SK-N-SH (cell line): ENCODE measurements around the gene OXCT1. TPM values are rescaled to one million over a fixed set of nuclear protein-coding genes. Genes with fewer than 3 reads are reported as not detected.

Experiments
- CTCF ChIA-PET: fragments of 300-600, 350-600 bp; formaldehyde crosslinking; extraction: SDS; loops from one replicate; lab custom pipeline; 2021; lab: Yijun Ruan, JAX
- POLR2A ChIA-PET: fragments of 350-600 bp; sonication (Branson Sonifier 250); formaldehyde crosslinking; extraction: SDS; loops from one replicate; lab custom pipeline; 2020; ENCODE audit warnings: antibody characterized with exemption, inconsistent platforms; lab: Yijun Ruan, JAX
- DNase-seq: peaks from one replicate; pipeline ENCODE4 v3.0.0; 2012
- H2AFZ ChIP-seq: fragments of 200-600 bp; sonication (generic); 2 replicates; pipeline ENCODE4 v1.8.1; 2016; ENCODE audit warnings: antibody characterized with exemption, mild to moderate bottlenecking, low read depth
- H3F3A ChIP-seq: fragments of 200-600 bp; sonication (generic); replicated peaks from 2 replicates; pipeline ENCODE3; 2016; ENCODE audit warnings: antibody characterized with exemption, mild to moderate bottlenecking; ENCODE audit not compliant: insufficient read depth
- H3K27ac ChIP-seq, 2 experiments: fragments of 200-500 bp in 1 of 2; fragments of 200-600 bp in 1 of 2; sonication (Bioruptor generic) in 1 of 2; sonication (generic), shearing (Covaris generic) in 1 of 2; 2 replicates each; pipeline versions ENCODE4 v1.5.1 to v1.6.1; 2014 to 2016; ENCODE audit warnings: low read depth in 2 of 2, inconsistent platforms in 1 of 2, low read length in 1 of 2, mild to moderate bottlenecking in 1 of 2, mixed read lengths in 1 of 2
- H3K27me3 ChIP-seq: fragments of 200-600 bp; sonication (generic), shearing (Covaris generic); 2 replicates; pipeline ENCODE4 v1.6.1; 2016; ENCODE audit warnings: mixed run types; ENCODE audit not compliant: insufficient read depth
- H3K36me3 ChIP-seq, 2 experiments: fragments of 200-500 bp in 1 of 2; fragments of 200-600 bp in 1 of 2; sonication (Bioruptor generic) in 1 of 2; sonication (generic) in 1 of 2; replicated peaks in 1 of 2; 2 replicates each; pipeline versions ENCODE3 to v1.5.1; 2014 to 2016; ENCODE audit warnings: low read length in 1 of 2, mild to moderate bottlenecking in 1 of 2; ENCODE audit not compliant: insufficient read depth in 2 of 2, control insufficient read depth in 1 of 2
- H3K4me1 ChIP-seq, 2 experiments: fragments of 200-500 bp in 1 of 2; fragments of 200-600 bp in 1 of 2; sonication (Bioruptor generic) in 1 of 2; sonication (generic), shearing (Covaris generic) in 1 of 2; 2 replicates each; pipeline versions ENCODE4 v1.5.1 to v1.6.1; 2014 to 2016; ENCODE audit warnings: low read depth in 1 of 2, low read length in 1 of 2, mixed run types in 1 of 2; ENCODE audit not compliant: insufficient read depth in 2 of 2, control insufficient read depth in 1 of 2
- H3K4me2 ChIP-seq: fragments of 200-600 bp; sonication (generic), shearing (Covaris generic); 2 replicates; pipeline ENCODE4 v1.6.1; 2017; ENCODE audit warnings: mixed run types
- H3K4me3 ChIP-seq, 2 experiments: fragments of 200-500 bp in 1 of 2; fragments of 200-600 bp in 1 of 2; sonication (Bioruptor generic) in 1 of 2; sonication (generic), shearing (Covaris generic) in 1 of 2; 2 replicates each; pipeline versions ENCODE4 v1.5.1 to v1.8.1; 2014 to 2016; ENCODE audit warnings: low read depth in 2 of 2, inconsistent platforms in 1 of 2, low read length in 1 of 2, mild to moderate bottlenecking in 1 of 2, mixed read lengths in 1 of 2, moderate library complexity in 1 of 2
- H3K79me2 ChIP-seq: fragments of 200-600 bp; sonication (generic); 2 replicates; pipeline ENCODE4 v1.8.1; 2017; ENCODE audit warnings: mild to moderate bottlenecking; ENCODE audit not compliant: insufficient read depth
- H3K9ac ChIP-seq: fragments of 200-600 bp; sonication (generic); 2 replicates; pipeline ENCODE4 v1.6.1; 2017; ENCODE audit warnings: mixed run types
- H3K9me2 ChIP-seq: fragments of 200-600 bp; sonication (generic); 2 replicates; pipeline ENCODE4 v1.6.1; 2017; ENCODE audit warnings: mixed run types
- H3K9me3 ChIP-seq: fragments of 200-600 bp; sonication (generic); 2 replicates; pipeline ENCODE4 v1.6.1; 2017; ENCODE audit warnings: mixed run types, mild to moderate bottlenecking, moderate library complexity
- H4K20me1 ChIP-seq: fragments of 200-600 bp; sonication (generic); 2 replicates; pipeline ENCODE4 v1.6.1; 2017; ENCODE audit warnings: mild to moderate bottlenecking, mixed run types; ENCODE audit not compliant: insufficient read depth
- ELF1 ChIP-seq: IDR thresholded peaks from 2 replicates; pipeline ENCODE4 v1.4.0; 2012
- EP300 ChIP-seq, 2 experiments: IDR thresholded peaks; 2 replicates each; pipeline versions ENCODE4 v1.4.0 to v1.6.1; 2012; ENCODE audit warnings: borderline replicate concordance in 1 of 2, low read depth in 1 of 2, low read length in 1 of 2
- EZH2phosphoT487 ChIP-seq: fragments of 200-600 bp; sonication (generic); IDR thresholded peaks from 2 replicates; pipeline ENCODE4 v1.6.1; 2017; ENCODE audit warnings: low read depth, mixed run types, mild to moderate bottlenecking, antibody characterized with exemption, moderate library complexity, borderline replicate concordance
- FOXJ3 ChIP-seq: sonication (generic); formaldehyde crosslinking; IDR thresholded peaks from 2 replicates; pipeline ENCODE4 v1.5.1; 2020; ENCODE audit warnings: mild to moderate bottlenecking, missing genetic modification reagents
- FOXM1 ChIP-seq: IDR thresholded peaks from 2 replicates; pipeline ENCODE4 v1.4.0; 2012; ENCODE audit warnings: low read depth, mild to moderate bottlenecking
- GATA2 ChIP-seq: sonication (generic); formaldehyde crosslinking; IDR thresholded peaks from 2 replicates; pipeline ENCODE4 v1.5.0; 2020; ENCODE audit warnings: mild to moderate bottlenecking, missing genetic modification reagents
- RXRA ChIP-seq: IDR thresholded peaks from 2 replicates; pipeline ENCODE4 v1.4.0; 2012; ENCODE audit warnings: low read depth, mild to moderate bottlenecking, borderline replicate concordance
- TAF1 ChIP-seq: IDR thresholded peaks from 2 replicates; pipeline ENCODE4 v1.6.1; 2012; ENCODE audit warnings: low read depth, mild to moderate bottlenecking, low read length, moderate library complexity, borderline replicate concordance
- TEAD4 ChIP-seq: IDR thresholded peaks from 2 replicates; pipeline ENCODE4 v1.4.0; 2012; ENCODE audit warnings: mild to moderate bottlenecking, borderline replicate concordance; ENCODE audit not compliant: insufficient read depth
- WGBS: methylation state at CpG from one replicate; pipeline ENCODE4 v1.1.6; 2017; ENCODE audit warnings: low lambda C conversion rate; 5-methylcytosine and 5-hydroxymethylcytosine counted together
- polyA plus RNA-seq, 3 experiments: library from polyadenylated mRNA; depleted of rRNA; stranded (reverse); fragments of >200 nt; gene quantifications; 2 replicates each; pipeline ENCODE4 v1.2.3, GENCODE V29; 2012
- TF ChIP-seq, protein P1 (sequence below): IDR thresholded peaks from 2 replicates; pipeline ENCODE4 v1.6.1; 2012; ENCODE audit warnings: mild to moderate bottlenecking, low read depth, low read length, moderate library complexity
- TF ChIP-seq, protein P2 (sequence below): IDR thresholded peaks from 2 replicates; pipeline ENCODE4 v1.4.0; 2012; ENCODE audit warnings: low read depth, borderline replicate concordance
- TF ChIP-seq, protein P3 (sequence below): fragments of 150-350 bp; IDR thresholded peaks from 2 replicates; pipeline ENCODE4 v1.6.1; 2017; ENCODE audit warnings: antibody characterized with exemption, low read length, low read depth, borderline replicate concordance
- TF ChIP-seq, protein P4 (sequence below): IDR thresholded peaks from 2 replicates; pipeline ENCODE4; 2012
- TF ChIP-seq, protein P5 (sequence below): fragments of 150-350 bp; IDR thresholded peaks from 2 replicates; pipeline ENCODE4 v1.6.1; 2016; ENCODE audit warnings: mild to moderate bottlenecking, low read depth, low read length
- TF ChIP-seq, protein P6 (sequence below): IDR thresholded peaks from 2 replicates; pipeline ENCODE4 v1.4.0; 2012; ENCODE audit warnings: low read depth

OXCT1 gene
- polyA plus RNA-seq, 1 of the 3 experiments (the other 2 are of a cell fraction): 11.7 TPM

DNA sequence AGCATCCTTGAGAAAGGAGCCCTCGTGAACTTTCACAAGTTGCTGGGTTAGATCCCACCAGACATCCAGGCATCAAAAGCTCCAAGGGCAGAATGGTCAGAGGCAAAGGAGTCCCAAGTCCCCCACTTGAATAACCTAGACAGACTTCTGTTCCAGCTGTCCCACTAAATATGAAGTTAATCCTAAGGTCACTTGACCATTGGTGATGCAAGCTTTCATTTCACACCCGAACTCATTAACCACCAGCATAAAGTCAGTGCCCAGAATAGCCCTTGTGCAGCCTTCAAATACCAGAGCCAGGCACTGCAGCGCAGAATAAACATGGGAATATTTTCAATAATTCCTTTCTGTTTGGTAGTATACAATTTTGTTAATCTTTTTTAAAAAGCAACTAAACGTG, 28.9 kb downstream of the OXCT1 start (continued):
- TF ChIP-seq, protein P1, sequence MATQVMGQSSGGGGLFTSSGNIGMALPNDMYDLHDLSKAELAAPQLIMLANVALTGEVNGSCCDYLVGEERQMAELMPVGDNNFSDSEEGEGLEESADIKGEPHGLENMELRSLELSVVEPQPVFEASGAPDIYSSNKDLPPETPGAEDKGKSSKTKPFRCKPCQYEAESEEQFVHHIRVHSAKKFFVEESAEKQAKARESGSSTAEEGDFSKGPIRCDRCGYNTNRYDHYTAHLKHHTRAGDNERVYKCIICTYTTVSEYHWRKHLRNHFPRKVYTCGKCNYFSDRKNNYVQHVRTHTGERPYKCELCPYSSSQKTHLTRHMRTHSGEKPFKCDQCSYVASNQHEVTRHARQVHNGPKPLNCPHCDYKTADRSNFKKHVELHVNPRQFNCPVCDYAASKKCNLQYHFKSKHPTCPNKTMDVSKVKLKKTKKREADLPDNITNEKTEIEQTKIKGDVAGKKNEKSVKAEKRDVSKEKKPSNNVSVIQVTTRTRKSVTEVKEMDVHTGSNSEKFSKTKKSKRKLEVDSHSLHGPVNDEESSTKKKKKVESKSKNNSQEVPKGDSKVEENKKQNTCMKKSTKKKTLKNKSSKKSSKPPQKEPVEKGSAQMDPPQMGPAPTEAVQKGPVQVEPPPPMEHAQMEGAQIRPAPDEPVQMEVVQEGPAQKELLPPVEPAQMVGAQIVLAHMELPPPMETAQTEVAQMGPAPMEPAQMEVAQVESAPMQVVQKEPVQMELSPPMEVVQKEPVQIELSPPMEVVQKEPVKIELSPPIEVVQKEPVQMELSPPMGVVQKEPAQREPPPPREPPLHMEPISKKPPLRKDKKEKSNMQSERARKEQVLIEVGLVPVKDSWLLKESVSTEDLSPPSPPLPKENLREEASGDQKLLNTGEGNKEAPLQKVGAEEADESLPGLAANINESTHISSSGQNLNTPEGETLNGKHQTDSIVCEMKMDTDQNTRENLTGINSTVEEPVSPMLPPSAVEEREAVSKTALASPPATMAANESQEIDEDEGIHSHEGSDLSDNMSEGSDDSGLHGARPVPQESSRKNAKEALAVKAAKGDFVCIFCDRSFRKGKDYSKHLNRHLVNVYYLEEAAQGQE: no peak
- TF ChIP-seq RXRA: no peak
- TF ChIP-seq, protein P2, sequence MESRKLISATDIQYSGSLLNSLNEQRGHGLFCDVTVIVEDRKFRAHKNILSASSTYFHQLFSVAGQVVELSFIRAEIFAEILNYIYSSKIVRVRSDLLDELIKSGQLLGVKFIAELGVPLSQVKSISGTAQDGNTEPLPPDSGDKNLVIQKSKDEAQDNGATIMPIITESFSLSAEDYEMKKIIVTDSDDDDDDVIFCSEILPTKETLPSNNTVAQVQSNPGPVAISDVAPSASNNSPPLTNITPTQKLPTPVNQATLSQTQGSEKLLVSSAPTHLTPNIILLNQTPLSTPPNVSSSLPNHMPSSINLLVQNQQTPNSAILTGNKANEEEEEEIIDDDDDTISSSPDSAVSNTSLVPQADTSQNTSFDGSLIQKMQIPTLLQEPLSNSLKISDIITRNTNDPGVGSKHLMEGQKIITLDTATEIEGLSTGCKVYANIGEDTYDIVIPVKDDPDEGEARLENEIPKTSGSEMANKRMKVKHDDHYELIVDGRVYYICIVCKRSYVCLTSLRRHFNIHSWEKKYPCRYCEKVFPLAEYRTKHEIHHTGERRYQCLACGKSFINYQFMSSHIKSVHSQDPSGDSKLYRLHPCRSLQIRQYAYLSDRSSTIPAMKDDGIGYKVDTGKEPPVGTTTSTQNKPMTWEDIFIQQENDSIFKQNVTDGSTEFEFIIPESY: no peak
- TF ChIP-seq, protein P3, sequence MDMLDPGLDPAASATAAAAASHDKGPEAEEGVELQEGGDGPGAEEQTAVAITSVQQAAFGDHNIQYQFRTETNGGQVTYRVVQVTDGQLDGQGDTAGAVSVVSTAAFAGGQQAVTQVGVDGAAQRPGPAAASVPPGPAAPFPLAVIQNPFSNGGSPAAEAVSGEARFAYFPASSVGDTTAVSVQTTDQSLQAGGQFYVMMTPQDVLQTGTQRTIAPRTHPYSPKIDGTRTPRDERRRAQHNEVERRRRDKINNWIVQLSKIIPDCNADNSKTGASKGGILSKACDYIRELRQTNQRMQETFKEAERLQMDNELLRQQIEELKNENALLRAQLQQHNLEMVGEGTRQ: no peak
- TF ChIP-seq EZH2phosphoT487: no peak
- TF ChIP-seq EP300 (IDR thresholded peaks at IDR 0.05; ENCODE audit: borderline replicate concordance in 1 of 2, low read depth in 1 of 2, low read length in 1 of 2): no peak
- TF ChIP-seq ELF1: no peak

DNA sequence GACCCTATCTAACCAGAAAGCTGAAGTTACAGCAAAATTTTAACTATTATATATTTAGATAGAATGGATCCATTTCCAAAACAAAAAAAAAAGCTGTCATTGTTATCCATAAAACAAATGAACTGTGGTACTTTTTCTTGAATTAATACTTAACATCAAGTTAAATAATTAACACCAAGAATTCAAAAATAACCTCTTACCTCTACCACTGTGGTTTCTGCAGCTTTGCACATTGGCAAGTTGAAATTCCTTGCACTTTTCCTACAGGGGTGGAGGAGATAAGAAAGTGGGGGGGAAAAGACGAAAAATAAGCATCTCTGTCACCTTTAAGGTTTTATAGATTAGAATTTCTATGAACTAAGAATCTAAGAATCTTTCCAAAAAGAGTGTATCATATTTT, 30.0 kb downstream of the OXCT1 start:
- ChIA-PET POLR2A (no interaction called here), CTCF (interaction anchor here (0.6 to 2.3 kb wide), 6 partner anchors 10 to 935 kb away, joined by 3 to 9 read pairs (median 4); no protein-coding TSS in a partner anchor)
- no peak for DNase-seq

More for the DNA sequence above, 30.0 kb downstream of the OXCT1 start:
- Histone ChIP-seq H3K36me3 (peaks cover 9 to 14% of the 10 kb centered on the region in 2 experiments), H3K9me2 (no peaks in the 10 kb centered on the region), H3K79me2 (no peaks in the 10 kb centered on the region), H3K9ac (no peak overlapping the region), H3K9me3 (no peaks in the 10 kb centered on the region), H3K4me1 (peaks cover 0 to 9% of the 10 kb centered on the region in 2 experiments; a peak in 2 of 4 replicates), H3F3A (peaks cover 14% of the 10 kb centered on the region), H3K4me3 (no peak overlapping the region), H2AFZ (no peak overlapping the region), H3K4me2 (no peak overlapping the region), H4K20me1 (no peaks in the 10 kb centered on the region), H3K27ac (no peak overlapping the region), H3K27me3 (no peaks in the 10 kb centered on the region)
- TF ChIP-seq TEAD4 (no peak), FOXM1 (no peak), TAF1 (no peak), GATA2 (no peak), RXRA (no peak), FOXJ3 (CRISPR knock-in tag) (no peak)
- TF ChIP-seq, protein P4, sequence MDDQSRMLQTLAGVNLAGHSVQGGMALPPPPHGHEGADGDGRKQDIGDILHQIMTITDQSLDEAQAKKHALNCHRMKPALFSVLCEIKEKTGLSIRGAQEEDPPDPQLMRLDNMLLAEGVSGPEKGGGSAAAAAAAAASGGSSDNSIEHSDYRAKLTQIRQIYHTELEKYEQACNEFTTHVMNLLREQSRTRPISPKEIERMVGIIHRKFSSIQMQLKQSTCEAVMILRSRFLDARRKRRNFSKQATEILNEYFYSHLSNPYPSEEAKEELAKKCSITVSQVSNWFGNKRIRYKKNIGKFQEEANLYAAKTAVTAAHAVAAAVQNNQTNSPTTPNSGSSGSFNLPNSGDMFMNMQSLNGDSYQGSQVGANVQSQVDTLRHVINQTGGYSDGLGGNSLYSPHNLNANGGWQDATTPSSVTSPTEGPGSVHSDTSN: no peak
- TF ChIP-seq, protein P5, sequence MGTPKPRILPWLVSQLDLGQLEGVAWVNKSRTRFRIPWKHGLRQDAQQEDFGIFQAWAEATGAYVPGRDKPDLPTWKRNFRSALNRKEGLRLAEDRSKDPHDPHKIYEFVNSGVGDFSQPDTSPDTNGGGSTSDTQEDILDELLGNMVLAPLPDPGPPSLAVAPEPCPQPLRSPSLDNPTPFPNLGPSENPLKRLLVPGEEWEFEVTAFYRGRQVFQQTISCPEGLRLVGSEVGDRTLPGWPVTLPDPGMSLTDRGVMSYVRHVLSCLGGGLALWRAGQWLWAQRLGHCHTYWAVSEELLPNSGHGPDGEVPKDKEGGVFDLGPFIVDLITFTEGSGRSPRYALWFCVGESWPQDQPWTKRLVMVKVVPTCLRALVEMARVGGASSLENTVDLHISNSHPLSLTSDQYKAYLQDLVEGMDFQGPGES: no peak
- TF ChIP-seq, protein P6, sequence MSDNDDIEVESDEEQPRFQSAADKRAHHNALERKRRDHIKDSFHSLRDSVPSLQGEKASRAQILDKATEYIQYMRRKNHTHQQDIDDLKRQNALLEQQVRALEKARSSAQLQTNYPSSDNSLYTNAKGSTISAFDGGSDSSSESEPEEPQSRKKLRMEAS: no peak
- 70% methylated on average over 1 of the region's 1 CpG for WGBS
